DND-41 (cell line): Measurements from ENCODE around the gene PHF19.

Experiments
- EZH2 ChIP-seq: IDR thresholded peaks from 3 replicates; pipeline ENCODE4 v1.6.1; 2012; ENCODE audit warnings: borderline replicate concordance, low read depth, mild to moderate bottlenecking, moderate library complexity, low read length, inconsistent platforms; ENCODE audit not compliant: severe bottlenecking
- TF ChIP-seq, protein P1 (sequence below): IDR thresholded peaks from 2 replicates; pipeline ENCODE4 v1.5.1; 2012; ENCODE audit warnings: borderline replicate concordance, low read length, moderate library complexity, mild to moderate bottlenecking; ENCODE audit not compliant: poor library complexity, severe bottlenecking; ENCODE audit errors: extremely low read depth

DNA sequence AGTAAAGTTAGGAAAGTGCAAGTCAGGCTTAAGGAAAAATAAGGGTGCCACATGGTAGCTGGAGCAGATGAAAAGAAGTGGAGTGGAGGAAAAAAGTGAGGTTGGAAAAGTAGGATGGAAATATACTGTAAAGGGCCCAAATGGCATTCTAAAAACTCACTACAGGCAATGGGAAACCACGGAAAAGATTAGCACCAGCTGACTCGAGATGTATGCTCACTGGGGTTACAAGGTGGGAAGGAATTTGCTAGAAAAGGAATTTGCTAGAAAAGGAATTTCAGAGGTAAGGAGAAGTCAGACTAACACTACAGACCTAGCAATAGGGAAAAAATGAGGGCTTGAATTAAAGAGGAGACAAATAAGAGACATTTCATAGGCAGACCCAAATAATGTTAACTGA, 37.8 kb downstream of the PHF19 start:
- TF ChIP-seq, protein P1, sequence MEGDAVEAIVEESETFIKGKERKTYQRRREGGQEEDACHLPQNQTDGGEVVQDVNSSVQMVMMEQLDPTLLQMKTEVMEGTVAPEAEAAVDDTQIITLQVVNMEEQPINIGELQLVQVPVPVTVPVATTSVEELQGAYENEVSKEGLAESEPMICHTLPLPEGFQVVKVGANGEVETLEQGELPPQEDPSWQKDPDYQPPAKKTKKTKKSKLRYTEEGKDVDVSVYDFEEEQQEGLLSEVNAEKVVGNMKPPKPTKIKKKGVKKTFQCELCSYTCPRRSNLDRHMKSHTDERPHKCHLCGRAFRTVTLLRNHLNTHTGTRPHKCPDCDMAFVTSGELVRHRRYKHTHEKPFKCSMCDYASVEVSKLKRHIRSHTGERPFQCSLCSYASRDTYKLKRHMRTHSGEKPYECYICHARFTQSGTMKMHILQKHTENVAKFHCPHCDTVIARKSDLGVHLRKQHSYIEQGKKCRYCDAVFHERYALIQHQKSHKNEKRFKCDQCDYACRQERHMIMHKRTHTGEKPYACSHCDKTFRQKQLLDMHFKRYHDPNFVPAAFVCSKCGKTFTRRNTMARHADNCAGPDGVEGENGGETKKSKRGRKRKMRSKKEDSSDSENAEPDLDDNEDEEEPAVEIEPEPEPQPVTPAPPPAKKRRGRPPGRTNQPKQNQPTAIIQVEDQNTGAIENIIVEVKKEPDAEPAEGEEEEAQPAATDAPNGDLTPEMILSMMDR: no peak
- no peak for TF ChIP-seq EZH2
